Neural progenitor cell (in vitro differentiated cells): ENCODE data around the gene SCAP. TPM values are rescaled to one million over a fixed set of nuclear protein-coding genes. Genes with fewer than 3 reads are reported as not detected.
A peak's percentile ranks its signal among the peaks of the same experiment; 100 is the strongest.

Experiments used
- DNase-seq: peaks from one replicate; pipeline ENCODE4 v3.0.0-alpha.2; 2016; ENCODE audit warnings: low spot score
- H2AFZ ChIP-seq: fragments of 200-600 bp; sonication (generic); replicated peaks from 2 replicates; pipeline ENCODE4 v1.6.1; 2016; ENCODE audit warnings: antibody characterized with exemption
- H3F3A ChIP-seq: fragments of 200-600 bp; sonication (generic); 2 replicates; pipeline ENCODE4 v1.6.1; 2016; ENCODE audit warnings: antibody characterized with exemption, low read depth
- H3K27ac ChIP-seq: fragments of 200-600 bp; sonication (generic); 2 replicates; pipeline ENCODE4 v1.5.1; 2016; ENCODE audit warnings: mild to moderate bottlenecking
- H3K27me3 ChIP-seq: fragments of 200-600 bp; sonication (generic); 2 replicates; pipeline ENCODE4 v1.6.1; 2016; ENCODE audit warnings: mild to moderate bottlenecking, moderate library complexity
- H3K36me3 ChIP-seq: fragments of 200-600 bp; sonication (generic); 2 replicates; pipeline ENCODE4 v1.5.1; 2016
- H3K4me1 ChIP-seq: fragments of 200-600 bp; sonication (generic); 2 replicates; pipeline ENCODE4 v1.6.1; 2016; ENCODE audit warnings: mixed run types
- H3K4me2 ChIP-seq: fragments of 200-600 bp; sonication (generic); 2 replicates; pipeline ENCODE4 v1.6.1; 2016
- H3K4me3 ChIP-seq: fragments of 200-600 bp; sonication (generic); 2 replicates; pipeline ENCODE4 v1.5.1; 2016
- H3K79me2 ChIP-seq: fragments of 200-600 bp; sonication (generic); 2 replicates; pipeline ENCODE4 v1.6.1; 2016; ENCODE audit warnings: low read depth
- H3K9ac ChIP-seq: fragments of 200-600 bp; sonication (generic); 2 replicates; pipeline ENCODE4 v1.6.1; 2016
- H3K9me3 ChIP-seq: fragments of 200-600 bp; sonication (generic); 2 replicates; pipeline ENCODE4 v1.5.1; 2016; ENCODE audit warnings: low read depth
- H4K20me1 ChIP-seq: fragments of 200-600 bp; sonication (generic); 2 replicates; pipeline ENCODE4 v1.6.1; 2016; ENCODE audit warnings: low read depth
- H3K27ac Mint-ChIP-seq: 3 replicates; pipeline ENCODE4 v1.8.0; 2021; ENCODE audit warnings: mixed read lengths
- H3K27me3 Mint-ChIP-seq: 2 replicates; pipeline ENCODE4 v1.8.0; 2022; ENCODE audit warnings: low read depth, mild to moderate bottlenecking, inconsistent platforms, moderate library complexity, mixed read lengths; ENCODE audit not compliant: insufficient read depth
- H3K36me3 Mint-ChIP-seq: 3 replicates; pipeline ENCODE4 v1.8.0; 2021; ENCODE audit warnings: mixed read lengths
- H3K4me1 Mint-ChIP-seq: 3 replicates; pipeline ENCODE4 v1.8.0; 2021; ENCODE audit warnings: mixed read lengths
- H3K4me3 Mint-ChIP-seq: 3 replicates; pipeline ENCODE4 v1.8.0; 2021; ENCODE audit warnings: mild to moderate bottlenecking, moderate library complexity, mixed read lengths
- H3K9me3 Mint-ChIP-seq: 3 replicates; pipeline ENCODE4 v1.8.0; 2020; ENCODE audit warnings: mixed read lengths
- EZH2 ChIP-seq: fragments of 200-600 bp; sonication (generic); IDR thresholded peaks from 2 replicates; pipeline ENCODE4 v1.6.1; 2017; ENCODE audit warnings: antibody characterized with exemption, mild to moderate bottlenecking, moderate library complexity
- EZH2phosphoT487 ChIP-seq: fragments of 200-600 bp; sonication (generic); IDR thresholded peaks from 2 replicates; pipeline ENCODE4 v1.6.1; 2017; ENCODE audit warnings: antibody characterized with exemption
- total RNA-seq: library from RNA; depleted of rRNA; stranded (reverse); fragments of >200 nt; gene quantifications from 2 replicates; pipeline ENCODE4 v1.2.3, GENCODE V29; 2015; ENCODE audit warnings: low replicate concordance
- TF ChIP-seq, protein P1 (sequence below): fragments of 200-600 bp; sonication (generic); IDR thresholded peaks from 2 replicates; pipeline ENCODE4 v1.5.1; 2017; ENCODE audit warnings: antibody characterized with exemption, mild to moderate bottlenecking

Gene SCAP
- total RNA-seq, 1 donor from 2014 or later: 33.0 TPM

DNA sequence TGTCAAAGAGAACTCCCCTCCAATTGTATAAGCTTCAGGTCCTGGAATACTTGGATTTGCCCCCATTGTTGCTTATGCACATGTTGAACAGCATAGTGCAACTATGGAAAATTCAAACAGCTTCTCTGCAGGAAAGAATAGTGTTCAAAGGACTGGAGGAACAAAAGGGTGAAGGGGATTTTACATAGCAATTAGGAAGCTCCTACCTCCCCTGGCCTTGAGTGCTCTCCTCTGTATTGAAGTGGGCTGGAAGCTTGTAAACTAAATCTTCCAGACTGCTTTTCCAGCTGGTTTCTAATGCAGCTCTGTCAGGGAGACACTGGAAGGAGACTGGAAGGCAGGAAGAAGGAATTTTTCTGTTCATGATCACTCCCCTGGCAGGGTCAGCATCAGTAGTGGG, 45.0 kb upstream of the SCAP start:
- peaks cover 11% of the 10 kb centered on the region for H3K27me3 ChIP-seq
- no peak overlapping the region for H3K27ac ChIP-seq
- Mint-ChIP-seq H3K27me3 (no peaks in the 10 kb centered on the region), H3K36me3 (no peaks in the 10 kb centered on the region), H3K27ac (peak overlapping the region; percentile 89), H3K4me3 (peak overlapping the region; percentile 1), H3K9me3 (peaks cover 3% of the 10 kb centered on the region), H3K4me1 (peaks cover 28% of the 10 kb centered on the region)
- H3K36me3 ChIP-seq: no peaks in the 10 kb centered on the region
- peak; percentile 46 for DNase-seq
- H3K4me2 ChIP-seq: peak overlapping the region; percentile 10
- H4K20me1 ChIP-seq: no peaks in the 10 kb centered on the region
- peaks cover 11% of the 10 kb centered on the region for H3K4me1 ChIP-seq
- no peaks in the 10 kb centered on the region for H3K9me3 ChIP-seq
- H3K9ac ChIP-seq: no peak overlapping the region
- no peaks in the 10 kb centered on the region for H3K79me2 ChIP-seq
- peak overlapping the region; percentile 69 for H2AFZ ChIP-seq
- H3F3A ChIP-seq: peaks cover 16% of the 10 kb centered on the region
- TF ChIP-seq EZH2phosphoT487 (no peak), EZH2 (no peak)
- TF ChIP-seq, protein P1, sequence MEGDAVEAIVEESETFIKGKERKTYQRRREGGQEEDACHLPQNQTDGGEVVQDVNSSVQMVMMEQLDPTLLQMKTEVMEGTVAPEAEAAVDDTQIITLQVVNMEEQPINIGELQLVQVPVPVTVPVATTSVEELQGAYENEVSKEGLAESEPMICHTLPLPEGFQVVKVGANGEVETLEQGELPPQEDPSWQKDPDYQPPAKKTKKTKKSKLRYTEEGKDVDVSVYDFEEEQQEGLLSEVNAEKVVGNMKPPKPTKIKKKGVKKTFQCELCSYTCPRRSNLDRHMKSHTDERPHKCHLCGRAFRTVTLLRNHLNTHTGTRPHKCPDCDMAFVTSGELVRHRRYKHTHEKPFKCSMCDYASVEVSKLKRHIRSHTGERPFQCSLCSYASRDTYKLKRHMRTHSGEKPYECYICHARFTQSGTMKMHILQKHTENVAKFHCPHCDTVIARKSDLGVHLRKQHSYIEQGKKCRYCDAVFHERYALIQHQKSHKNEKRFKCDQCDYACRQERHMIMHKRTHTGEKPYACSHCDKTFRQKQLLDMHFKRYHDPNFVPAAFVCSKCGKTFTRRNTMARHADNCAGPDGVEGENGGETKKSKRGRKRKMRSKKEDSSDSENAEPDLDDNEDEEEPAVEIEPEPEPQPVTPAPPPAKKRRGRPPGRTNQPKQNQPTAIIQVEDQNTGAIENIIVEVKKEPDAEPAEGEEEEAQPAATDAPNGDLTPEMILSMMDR: no peak
- no peak overlapping the region for H3K4me3 ChIP-seq

DNA sequence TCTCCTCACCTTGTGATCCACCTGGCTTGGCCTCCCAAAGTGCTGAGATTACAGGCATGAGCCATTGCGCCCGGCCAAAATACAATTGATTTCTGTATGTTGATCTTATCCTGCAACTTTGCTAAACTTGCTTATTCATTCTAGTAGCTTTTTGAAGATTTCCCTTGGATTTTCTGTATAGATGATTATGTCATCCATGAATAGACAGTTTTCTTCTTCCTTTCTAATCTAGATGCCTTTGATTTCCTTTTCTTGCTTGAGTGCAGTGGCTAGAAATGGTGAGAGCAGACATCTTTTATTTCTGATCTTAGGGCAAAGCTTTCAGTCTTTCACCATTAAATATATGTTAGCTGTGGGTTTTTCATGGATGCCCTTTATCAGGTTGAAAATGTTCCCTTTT, 42.2 kb upstream of the SCAP start:
- H3K36me3 Mint-ChIP-seq: no peaks in the 10 kb centered on the region
- peaks cover 42% of the 10 kb centered on the region for H3K4me1 Mint-ChIP-seq
- no peaks in the 10 kb centered on the region for H3K9me3 Mint-ChIP-seq
- DNase-seq: no peak
- Histone ChIP-seq H3K4me1 (peaks cover 11% of the 10 kb centered on the region), H3K9me3 (no peaks in the 10 kb centered on the region), H3K4me2 (no peak overlapping the region), H3K27ac (no peak overlapping the region), H3K4me3 (no peak overlapping the region), H3K9ac (no peak overlapping the region), H2AFZ (no peak overlapping the region), H3K36me3 (no peaks in the 10 kb centered on the region), H4K20me1 (no peaks in the 10 kb centered on the region), H3K27me3 (peaks cover 7% of the 10 kb centered on the region), H3K79me2 (peaks cover 2% of the 10 kb centered on the region), H3F3A (peaks cover 37% of the 10 kb centered on the region)
- TF ChIP-seq, protein P1: no peak
- TF ChIP-seq EZH2phosphoT487 (no peak), EZH2 (no peak)
- peaks cover 2% of the 10 kb centered on the region for H3K27me3 Mint-ChIP-seq
- H3K27ac Mint-ChIP-seq: no peak overlapping the region
- H3K4me3 Mint-ChIP-seq: no peak overlapping the region

DNA sequence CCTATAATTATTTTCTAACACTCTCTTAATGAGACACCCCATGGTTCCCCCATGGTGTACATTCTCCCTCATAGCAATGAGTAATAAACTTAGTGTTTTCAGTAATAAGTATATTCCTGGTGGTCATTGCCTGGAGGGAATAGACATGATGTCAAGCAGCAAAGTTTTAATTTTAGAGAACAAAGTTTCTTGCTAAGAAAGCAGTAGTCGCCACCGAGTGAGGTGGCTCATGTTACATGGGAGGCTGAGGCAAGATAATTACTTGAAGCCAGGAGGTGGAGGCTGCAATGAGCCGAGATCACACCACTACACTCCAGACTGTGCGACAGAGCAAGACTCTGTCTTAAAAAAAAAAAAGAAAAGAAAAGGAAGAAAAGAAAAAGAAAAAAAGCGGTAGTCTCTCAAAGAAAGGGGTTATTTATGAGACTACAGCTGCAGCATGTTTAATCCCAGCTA, 40.2 kb upstream of the SCAP start:
- Histone ChIP-seq H3K9me3 (no peaks in the 10 kb centered on the region), H3K4me2 (no peak overlapping the region), H3K9ac (no peak overlapping the region), H3K27me3 (no peaks in the 10 kb centered on the region), H2AFZ (no peak overlapping the region), H3F3A (peaks cover 34% of the 10 kb centered on the region), H3K4me3 (no peak overlapping the region), H3K4me1 (peaks cover 10% of the 10 kb centered on the region), H4K20me1 (no peaks in the 10 kb centered on the region), H3K27ac (no peak overlapping the region), H3K36me3 (peaks cover 1% of the 10 kb centered on the region), H3K79me2 (peaks cover 22% of the 10 kb centered on the region)
- DNase-seq: no peak
- Mint-ChIP-seq H3K9me3 (no peaks in the 10 kb centered on the region), H3K4me1 (peaks cover 33% of the 10 kb centered on the region), H3K4me3 (peak overlapping the region; percentile 75), H3K27me3 (peaks cover 4% of the 10 kb centered on the region), H3K36me3 (no peaks in the 10 kb centered on the region), H3K27ac (peak overlapping the region; percentile 7)
- no peak for TF ChIP-seq EZH2

DNA sequence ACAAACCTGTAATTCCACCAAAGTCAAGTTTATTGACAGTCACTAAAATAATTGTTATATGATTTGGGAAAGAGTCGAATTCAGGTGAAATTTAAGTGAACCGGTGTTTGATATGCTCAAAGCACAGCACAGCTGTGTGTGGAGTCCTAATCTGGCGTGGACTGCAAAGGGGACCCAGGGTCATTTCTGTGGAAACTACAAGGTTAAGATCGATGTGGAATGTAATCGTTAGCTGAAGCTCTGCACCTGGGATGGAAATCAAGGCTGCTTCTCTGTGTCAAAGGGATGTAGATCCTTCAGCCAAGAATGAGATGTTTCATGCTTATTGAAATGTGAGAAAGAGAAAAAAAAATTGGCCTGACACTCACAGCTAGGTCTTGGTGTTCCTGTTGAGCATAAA, 39.4 kb upstream of the SCAP start:
- Histone ChIP-seq H3K9me3 (no peaks in the 10 kb centered on the region), H3K4me2 (no peak overlapping the region), H4K20me1 (no peaks in the 10 kb centered on the region), H3F3A (peaks cover 28% of the 10 kb centered on the region), H3K27ac (no peak overlapping the region), H3K79me2 (peaks cover 26% of the 10 kb centered on the region), H3K4me3 (no peak overlapping the region), H3K4me1 (peaks cover 5% of the 10 kb centered on the region), H3K36me3 (peaks cover 9% of the 10 kb centered on the region), H3K27me3 (no peaks in the 10 kb centered on the region), H2AFZ (no peak overlapping the region), H3K9ac (no peak overlapping the region)
- peak overlapping the region; percentile 70 for H3K27ac Mint-ChIP-seq
- TF ChIP-seq EZH2phosphoT487 (no peak), EZH2 (no peak)
- TF ChIP-seq, protein P1: no peak
- no peaks in the 10 kb centered on the region for H3K9me3 Mint-ChIP-seq
- peaks cover 26% of the 10 kb centered on the region for H3K4me1 Mint-ChIP-seq
- peak overlapping the region; percentile 75 for H3K4me3 Mint-ChIP-seq
- H3K36me3 Mint-ChIP-seq: no peaks in the 10 kb centered on the region
- peaks cover 4% of the 10 kb centered on the region for H3K27me3 Mint-ChIP-seq
- no peak for DNase-seq
